SK-N-SH treated with all-trans-retinoic acid at 6 μM for 48 hours (cell line): ENCODE measurements around the gene TRIML1.

Experiments
- ARNTL ChIP-seq: fragments of 450-650 bp; formaldehyde crosslinking; IDR thresholded peaks from 2 replicates; pipeline ENCODE4 v1.5.0; 2020; ENCODE audit warnings: low read depth, mild to moderate bottlenecking, moderate library complexity, borderline replicate concordance
- BACH2 ChIP-seq: fragments of 250-450 bp; sonication (Bioruptor Pico); IDR thresholded peaks from 2 replicates; pipeline ENCODE4 v1.9.0; 2021; ENCODE audit warnings: mild to moderate bottlenecking, borderline replicate concordance
- ESRRG ChIP-seq: fragments of 250-450 bp; sonication (Bioruptor Pico); IDR thresholded peaks from 2 replicates; pipeline ENCODE4 v1.6.1; 2021; ENCODE audit warnings: mild to moderate bottlenecking
- OSR1 ChIP-seq: fragments of 250-450 bp; sonication (Bioruptor Pico); IDR thresholded peaks from 2 replicates; pipeline ENCODE4 v1.8.0; 2022; ENCODE audit warnings: moderate library complexity, mild to moderate bottlenecking, inconsistent platforms
- PPARA ChIP-seq: fragments of 250-450 bp; sonication (Bioruptor Pico); IDR thresholded peaks from 2 replicates; pipeline ENCODE4 v1.5.0; 2020; ENCODE audit warnings: mild to moderate bottlenecking, borderline replicate concordance
- RARB ChIP-seq: fragments of 250-450 bp; sonication (Bioruptor Pico); IDR thresholded peaks from 2 replicates; pipeline ENCODE4 v1.8.0; 2021; ENCODE audit warnings: mild to moderate bottlenecking, moderate library complexity
- SNAI2 ChIP-seq: fragments of 250-450 bp; sonication (Bioruptor Pico); IDR thresholded peaks from 2 replicates; pipeline ENCODE4 v1.5.0; 2020; ENCODE audit warnings: mild to moderate bottlenecking, moderate library complexity
- ZC3H10 ChIP-seq: fragments of 250-450 bp; sonication (Bioruptor Pico); IDR thresholded peaks from 2 replicates; pipeline ENCODE4 v1.5.1; 2021; ENCODE audit warnings: mild to moderate bottlenecking, moderate library complexity
- ZFP3 ChIP-seq: fragments of 250-450 bp; sonication (Bioruptor Pico); IDR thresholded peaks from 2 replicates; pipeline ENCODE4 v1.5.0; 2020; ENCODE audit warnings: mild to moderate bottlenecking, moderate library complexity
- ZFP30 ChIP-seq: fragments of 450-650 bp; formaldehyde crosslinking; IDR thresholded peaks from 2 replicates; pipeline ENCODE4 v1.5.0; 2022; ENCODE audit warnings: mild to moderate bottlenecking, moderate library complexity

DNA sequence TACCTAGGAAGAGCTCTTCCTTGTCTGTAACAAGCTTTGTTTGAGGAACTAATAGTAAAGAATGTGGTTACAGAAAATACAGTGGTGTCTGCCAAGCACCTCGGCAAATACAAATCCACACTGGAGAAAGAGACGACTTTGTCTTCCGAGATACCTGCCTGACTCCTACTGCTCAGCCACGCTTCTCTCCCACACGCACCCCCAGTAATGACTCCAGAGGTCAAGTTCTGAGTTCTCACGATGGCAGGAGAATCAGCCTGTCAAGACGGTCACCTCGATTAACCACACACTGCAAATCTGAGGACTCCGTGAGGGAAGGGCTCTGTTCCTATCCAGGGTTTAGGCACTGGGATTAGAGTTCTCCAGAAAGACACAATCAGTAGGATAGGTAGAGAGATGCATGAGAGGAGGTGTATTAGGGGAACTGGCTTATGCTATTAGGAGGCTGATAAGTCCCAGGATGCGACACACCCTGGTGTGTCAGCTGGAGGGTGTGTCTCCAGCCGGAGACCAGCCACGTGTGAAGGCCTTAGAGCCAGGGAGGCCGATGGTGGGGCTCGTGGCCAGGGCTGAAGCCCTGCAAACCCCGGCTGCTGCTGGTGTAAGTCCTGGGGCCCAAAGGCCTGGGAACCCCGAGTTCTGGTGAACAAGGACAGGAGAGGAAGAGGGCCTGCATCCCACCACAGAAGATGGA is 21.5 kb upstream of the TRIML1 start:
- TF ChIP-seq ZFP3 (CRISPR knock-in tag) = no peak
- no peak for TF ChIP-seq ZC3H10 (CRISPR knock-in tag)
- no peak for TF ChIP-seq OSR1 (CRISPR knock-in tag)
- no peak for TF ChIP-seq ZFP30 (CRISPR knock-in tag)
- TF ChIP-seq RARB (CRISPR knock-in tag) = no peak
- no peak for TF ChIP-seq ESRRG
- no peak for TF ChIP-seq SNAI2 (CRISPR knock-in tag)
- TF ChIP-seq ARNTL (CRISPR knock-in tag) = no peak
- TF ChIP-seq BACH2 = no peak
- no peak for TF ChIP-seq PPARA (CRISPR knock-in tag)
